Nephron (organoid): ENCODE data around the gene KRT2.

Experiments used
- H3K27ac Mint-ChIP-seq, 3 experiments: 2 replicates each; pipeline ENCODE4 v1.8.0; 2020; ENCODE audit warnings: mixed read lengths in 3 of 3, mild to moderate bottlenecking in 2 of 3, moderate library complexity in 1 of 3
- H3K27me3 Mint-ChIP-seq: 2 replicates; pipeline ENCODE4 v1.8.0; 2021; ENCODE audit warnings: low read depth, mild to moderate bottlenecking, moderate library complexity, mixed read lengths
- H3K36me3 Mint-ChIP-seq: 2 replicates; pipeline ENCODE4 v1.8.0; 2020; ENCODE audit warnings: low read depth, mixed read lengths
- H3K4me1 Mint-ChIP-seq: 2 replicates; pipeline ENCODE4 v1.8.0; 2020; ENCODE audit warnings: mixed read lengths
- H3K4me3 Mint-ChIP-seq, 3 experiments: 2 replicates each; pipeline ENCODE4 v1.8.0; 2020; ENCODE audit warnings: mild to moderate bottlenecking in 3 of 3, mixed read lengths in 3 of 3, moderate library complexity in 2 of 3
- H3K9me3 Mint-ChIP-seq: 2 replicates; pipeline ENCODE4 v1.8.0; 2020; ENCODE audit warnings: mixed read lengths
- CTCF ChIP-seq, 3 experiments: fragments of 200-600 bp; sonication (generic); IDR thresholded peaks; one replicate each; pipeline ENCODE4 v1.5.0; 2021; ENCODE audit warnings: antibody characterized with exemption in 3 of 3; ENCODE audit not compliant: unreplicated experiment in 3 of 3

The KRT2 gene

GRCh38 chr12:52616680-52617402, 35.2 kb downstream of the KRT2 start:
- H3K36me3 Mint-ChIP-seq, result no peaks in the 10 kb centered on the region
- no peak overlapping the region for H3K4me3 Mint-ChIP-seq
- H3K4me1 Mint-ChIP-seq, result no peaks in the 10 kb centered on the region
- peaks cover 37% of the 10 kb centered on the region for H3K27me3 Mint-ChIP-seq
- no peak for TF ChIP-seq CTCF (IDR thresholded peaks at IDR 0.05; ENCODE audit: unreplicated experiment in 3 of 3)
- H3K9me3 Mint-ChIP-seq, result no peaks in the 10 kb centered on the region
- H3K27ac Mint-ChIP-seq, result no peak overlapping the region

- Mint-ChIP-seq H3K36me3 (no peaks in the 10 kb centered on the region), H3K4me3 (no peak overlapping the region), H3K4me1 (no peaks in the 10 kb centered on the region), H3K27ac (no peak overlapping the region), H3K9me3 (no peaks in the 10 kb centered on the region), H3K27me3 (peaks cover 46% of the 10 kb centered on the region)
- no peak for TF ChIP-seq CTCF (IDR thresholded peaks at IDR 0.05; ENCODE audit: unreplicated experiment in 3 of 3)
Measured at GRCh38 chr12:52615912-52616311, 36.1 kb downstream of the KRT2 start.

GRCh38 chr12:52615208-52615868, 36.7 kb downstream of the KRT2 start:
- H3K4me1 Mint-ChIP-seq, result no peaks in the 10 kb centered on the region
- H3K9me3 Mint-ChIP-seq, result no peaks in the 10 kb centered on the region
- no peaks in the 10 kb centered on the region for H3K36me3 Mint-ChIP-seq
- TF ChIP-seq CTCF (IDR thresholded peaks at IDR 0.05; ENCODE audit: unreplicated experiment in 3 of 3), result no peak
- no peak overlapping the region for H3K27ac Mint-ChIP-seq
- no peak overlapping the region for H3K4me3 Mint-ChIP-seq
- H3K27me3 Mint-ChIP-seq, result peaks cover 48% of the 10 kb centered on the region

- no peak overlapping the region for H3K4me3 Mint-ChIP-seq
- H3K9me3 Mint-ChIP-seq, result no peaks in the 10 kb centered on the region
- TF ChIP-seq CTCF (IDR thresholded peaks at IDR 0.05; ENCODE audit: unreplicated experiment in 3 of 3), result no peak
- H3K4me1 Mint-ChIP-seq, result no peaks in the 10 kb centered on the region
- H3K27me3 Mint-ChIP-seq, result peaks cover 53% of the 10 kb centered on the region
- no peaks in the 10 kb centered on the region for H3K36me3 Mint-ChIP-seq
- no peak overlapping the region for H3K27ac Mint-ChIP-seq
Measured at GRCh38 chr12:52614381-52615207, 37.4 kb downstream of the KRT2 start.

GRCh38 chr12:52613384-52614030, 38.5 kb downstream of the KRT2 start:
- no peak overlapping the region for H3K27ac Mint-ChIP-seq
- no peak for TF ChIP-seq CTCF (IDR thresholded peaks at IDR 0.05; ENCODE audit: unreplicated experiment in 3 of 3)
- H3K4me3 Mint-ChIP-seq, result no peak overlapping the region
- H3K27me3 Mint-ChIP-seq, result peaks cover 64% of the 10 kb centered on the region
- H3K9me3 Mint-ChIP-seq, result no peaks in the 10 kb centered on the region
- H3K4me1 Mint-ChIP-seq, result no peaks in the 10 kb centered on the region
- no peaks in the 10 kb centered on the region for H3K36me3 Mint-ChIP-seq
